Adipose tissue (tissue), 3 donors: ENCODE measurements around the gene PLEKHG2. TPM values are rescaled to one million over a fixed set of nuclear protein-coding genes. Genes with fewer than 3 reads are reported as not detected.

ENCODE experiments used
- H3K27ac ChIP-seq: one replicate; pipeline ENCODE4 v1.5.1; 2013; ENCODE audit warnings: low read depth, low read length
- WGBS, 3 donors: extraction: QIAGEN DNeasy Blood & Tissue Kit; methylation state at CpG; one replicate each; pipeline ENCODE4 v1.1.7; 2013; 5-methylcytosine and 5-hydroxymethylcytosine counted together
- polyA plus RNA-seq, 3 donors: library from polyadenylated mRNA; stranded (reverse); fragments of 200-250 nt; gene quantifications; one replicate each; pipeline ENCODE4 v1.2.3, GENCODE V29; 2013
- donor health status: healthy with polysubstance abuse.
- donor health status: Bipolar disorder and iron deficiency.
- donor health status: healthy.

The PLEKHG2 gene
- polyA plus RNA-seq, 3 donors: 3.0 to 38.8 (median 27.2) TPM

- WGBS, 3 donors: 76 to 85% (median 80%) methylated on average over 10 of the region's 10 CpGs
- H3K27ac ChIP-seq: no peak overlapping the region
Observed at GRCh38 chr19:39381910-39382611, 30.4 kb upstream of the PLEKHG2 start.

- 87 to 90% (median 87%) methylated on average over 18 of the region's 18 CpGs for WGBS, 3 donors
Observed at GRCh38 chr19:39382991-39383828, 29.3 kb upstream of the PLEKHG2 start.

GRCh38 chr19:39384839-39385568, 27.5 kb upstream of the PLEKHG2 start:
- no peak overlapping the region for H3K27ac ChIP-seq
- 64 to 75% (median 67%) methylated on average over 9 of the region's 9 CpGs for WGBS, 3 donors

More at GRCh38 chr19:39382991-39383828, 29.3 kb upstream of the PLEKHG2 start:
- no peak overlapping the region for H3K27ac ChIP-seq

- H3K27ac ChIP-seq: no peak overlapping the region
- 84 to 85% (median 84%) methylated on average over 20 of the region's 20 CpGs for WGBS, 3 donors
Observed at GRCh38 chr19:39385629-39386411, 26.6 kb upstream of the PLEKHG2 start.

- no peak overlapping the region for H3K27ac ChIP-seq
- 78 to 88% (median 87%) methylated on average over 7 of the region's 7 CpGs for WGBS, 3 donors
Observed at GRCh38 chr19:39386557-39386956, 25.9 kb upstream of the PLEKHG2 start.

- no peak overlapping the region for H3K27ac ChIP-seq
- 75 to 92% (median 92%) methylated on average over 5 of the region's 5 CpGs for WGBS, 3 donors
Observed at GRCh38 chr19:39388657-39389056, 23.8 kb upstream of the PLEKHG2 start.

- WGBS, 3 donors: 58 to 72% (median 68%) methylated on average over 13 of the region's 13 CpGs
Observed at GRCh38 chr19:39389631-39390414, 22.6 kb upstream of the PLEKHG2 start.

GRCh38 chr19:39390451-39390750, 22.1 kb upstream of the PLEKHG2 start:
- peak overlapping the region; percentile 94 for H3K27ac ChIP-seq
- 0 to 1% (median 0%) methylated on average over 8 to 10 of the region's 10 CpGs for WGBS, 3 donors

More at GRCh38 chr19:39389631-39390414, 22.6 kb upstream of the PLEKHG2 start:
- peak overlapping the region; percentile 16 for H3K27ac ChIP-seq

- 0 to 1% (median 0%) methylated on average over 57 to 60 of the region's 60 CpGs for WGBS, 3 donors
Observed at GRCh38 chr19:39390751-39391437, 21.6 kb upstream of the PLEKHG2 start, which contains the start of the genes MED29 and PAF1. MED29 (plus strand) TSS chr19:39391378; CDS start chr19:39391423, 45 bp downstream. PAF1 (minus strand) TSS chr19:39391106; CDS start chr19:39390864, 242 bp downstream.

GRCh38 chr19:39397360-39398296, 14.8 kb upstream of the PLEKHG2 start:
- peak overlapping the region; percentile 98 for H3K27ac ChIP-seq
- 13 to 31% (median 30%) methylated on average over 15 to 17 of the region's 17 CpGs for WGBS, 3 donors

More at GRCh38 chr19:39390751-39391437, 21.6 kb upstream of the PLEKHG2 start, which contains the start of the genes MED29 and PAF1:
- peak within 1 kb of the TSS; percentile 94 for H3K27ac ChIP-seq

GRCh38 chr19:39398297-39398864, 14.1 kb upstream of the PLEKHG2 start:
- 52 to 87% (median 57%) methylated on average over 11 of the region's 11 CpGs for WGBS, 3 donors
- H3K27ac ChIP-seq: peak overlapping the region; percentile 98

GRCh38 chr19:39399668-39400050, 12.8 kb upstream of the PLEKHG2 start:
- 93 to 96% (median 95%) methylated on average over 4 of the region's 4 CpGs for WGBS, 3 donors
- H3K27ac ChIP-seq: no peak overlapping the region

- WGBS, 3 donors: 60 to 90% (median 85%) methylated on average over 4 of the region's 4 CpGs
- H3K27ac ChIP-seq: peak overlapping the region; percentile 23
Observed at GRCh38 chr19:39400061-39400460, 12.4 kb upstream of the PLEKHG2 start.

- no peak overlapping the region for H3K27ac ChIP-seq
- WGBS, 3 donors: 53 to 70% (median 63%) methylated on average over 4 of the region's 4 CpGs
Observed at GRCh38 chr19:39401070-39401548, 11.4 kb upstream of the PLEKHG2 start.
